K562 (cell line): ENCODE results near the gene USP19. TPM values are rescaled to one million over a fixed set of nuclear protein-coding genes. Genes with fewer than 3 reads are reported as not detected.

Experiments
- ATF4 ChIP-seq: fragments of 450-650 bp; formaldehyde crosslinking; IDR thresholded peaks from 2 replicates; pipeline ENCODE4 v1.4.0; 2022; ENCODE audit warnings: mild to moderate bottlenecking, moderate library complexity
- BRD9 ChIP-seq: fragments of 450-650 bp; IDR thresholded peaks from 2 replicates; pipeline ENCODE4 v1.6.1; 2018; ENCODE audit warnings: low read depth; ENCODE audit not compliant: partially characterized antibody
- CBFA2T3 ChIP-seq: fragments of 450-650 bp; IDR thresholded peaks from 2 replicates; pipeline ENCODE4 v1.6.1; 2017
- CREB5 ChIP-seq: fragments of 250-450 bp; sonication (Bioruptor Pico); IDR thresholded peaks from 2 replicates; pipeline ENCODE4 v1.5.0; 2020; ENCODE audit warnings: mild to moderate bottlenecking
- CREM ChIP-seq: IDR thresholded peaks from 2 replicates; pipeline ENCODE4 v1.6.1; 2014; ENCODE audit warnings: antibody characterized with exemption, low read depth
- EP400 ChIP-seq: fragments of 450-650 bp; IDR thresholded peaks from 2 replicates; pipeline ENCODE4 v1.6.1; 2017; ENCODE audit warnings: antibody characterized with exemption, mild to moderate bottlenecking, moderate library complexity
- HOMEZ ChIP-seq: fragments of 250-450 bp; sonication (Bioruptor Pico); IDR thresholded peaks from 2 replicates; pipeline ENCODE4 v1.4.0; 2020; ENCODE audit warnings: mild to moderate bottlenecking, moderate library complexity
- NCOA4 ChIP-seq: fragments of 450-650 bp; IDR thresholded peaks from 2 replicates; pipeline ENCODE4 v1.6.1; 2018; ENCODE audit warnings: mild to moderate bottlenecking; ENCODE audit not compliant: partially characterized antibody
- PML ChIP-seq: IDR thresholded peaks from 2 replicates; pipeline ENCODE4 v1.6.1; 2012; ENCODE audit warnings: low read length, inconsistent platforms
- POLR2G ChIP-seq: fragments of 200-400 bp; formaldehyde crosslinking; IDR thresholded peaks from 2 replicates; pipeline ENCODE4 v1.6.1; 2017; ENCODE audit warnings: low read depth, mild to moderate bottlenecking, antibody characterized with exemption, low read length, moderate library complexity
- POLR2H ChIP-seq: IDR thresholded peaks from 2 replicates; pipeline ENCODE4 v1.6.1; 2016; ENCODE audit warnings: missing genetic modification characterization, low read depth, mild to moderate bottlenecking, control low read depth, missing compliant biosample characterization, moderate library complexity
- RAD21 ChIP-seq, 2 experiments: fragments of 250-450 bp in 1 of 2; fragments of 450-650 bp in 1 of 2; sonication (Bioruptor Pico) in 1 of 2; formaldehyde crosslinking in 1 of 2; IDR thresholded peaks in 1 of 2; conservative IDR thresholded peaks in 1 of 2; 2 replicates each; pipeline versions ENCODE4 v1.4.0 to v1.8.0; 2020 to 2022; ENCODE audit warnings: mild to moderate bottlenecking in 2 of 2, moderate library complexity in 1 of 2
- SIN3A ChIP-seq, 2 experiments: fragments of 150-350 bp in 1 of 2; IDR thresholded peaks; 2 replicates each; pipeline ENCODE4 v1.6.1; 2011 to 2016; ENCODE audit warnings: borderline replicate concordance in 2 of 2, low read depth in 2 of 2, low read length in 2 of 2, mild to moderate bottlenecking in 2 of 2, moderate library complexity in 2 of 2; ENCODE audit not compliant: control insufficient read depth in 1 of 2
- SOX6 ChIP-seq: fragments of 450-650 bp; IDR thresholded peaks from 2 replicates; pipeline ENCODE4 v1.6.1; 2014; ENCODE audit warnings: mild to moderate bottlenecking
- SUPT5H ChIP-seq: fragments of 450-650 bp; IDR thresholded peaks from 2 replicates; pipeline ENCODE4 v1.6.1; 2016
- TCF7L2 ChIP-seq: fragments of 150-350 bp; IDR thresholded peaks from 2 replicates; pipeline ENCODE4 v1.6.1; 2016; ENCODE audit warnings: low read depth, mild to moderate bottlenecking, low read length, moderate library complexity
- TEAD1 ChIP-seq, 2 experiments: fragments of 450-650 bp in 1 of 2; sonication (generic) in 1 of 2; formaldehyde crosslinking; IDR thresholded peaks; 2 replicates each; pipeline versions ENCODE4 v1.4.0 to v1.8.0; 2020 to 2022; ENCODE audit warnings: mild to moderate bottlenecking in 2 of 2, missing genetic modification reagents in 1 of 2
- ZBTB43 ChIP-seq: sonication (generic); formaldehyde crosslinking; IDR thresholded peaks from 2 replicates; pipeline ENCODE4 v1.8.0; 2023; ENCODE audit warnings: mild to moderate bottlenecking, missing genetic modification reagents
- ZBTB5 ChIP-seq: fragments of 450-650 bp; IDR thresholded peaks from 2 replicates; pipeline ENCODE4 v1.6.1; 2017; ENCODE audit warnings: antibody characterized with exemption
- ZNF431 ChIP-seq: sonication (generic); formaldehyde crosslinking; IDR thresholded peaks from 2 replicates; pipeline ENCODE4 v1.8.0; 2022; ENCODE audit warnings: mild to moderate bottlenecking, missing genetic modification reagents
- polyA plus RNA-seq, 8 experiments: library from polyadenylated mRNA; depleted of rRNA in 4 of 8; stranded (reverse) in 5 of 8; unstranded in 3 of 8; fragments of >200 nt; fragmentation: Nextera tagmentation in 2 of 8; fragmentation: Illumina TruSeq in 1 of 8; extraction: Ambion mirVana in 2 of 8; extraction: Trizol in 1 of 8; gene quantifications; 2 replicates each; pipeline versions ENCODE4 v1.2.1 to v1.2.3, GENCODE V29; 2011 to 2014; ENCODE audit warnings: inconsistent platforms in 1 of 8, missing spikeins in 1 of 8
- total RNA-seq, 7 experiments: library from RNA; depleted of rRNA in 6 of 7; stranded (reverse); fragments of >200 nt in 6 of 7; fragmentation: Illumina TruSeq in 2 of 7; extraction: Trizol in 2 of 7; gene quantifications; 2 replicates each; pipeline versions ENCODE4 v1.2.1 to v1.2.3, GENCODE V29; 2011 to 2021; ENCODE audit warnings: low replicate concordance in 1 of 7

The USP19 gene
- total and polyA plus RNA-seq, 9 of the 15 experiments (the other 6 are each of a cell fraction or from before 2014, with no cell fraction given), result 0.24 to 65.9 (median 36.9) TPM

GRCh38 chr3:49093853-49094767 is 26.5 kb downstream of the USP19 start, which contains the start of gene QRICH1 (continued):
- TF ChIP-seq ZNF431 (CRISPR knock-in tag) (0 out of 2 replicates have a peak, but pooled peaks have one; percentile 17), HOMEZ (CRISPR knock-in tag) (no peak), CREM (0 out of 2 replicates have a peak, but pooled peaks have one; percentile 5), EP400 (peak; percentile 55), CREB5 (CRISPR knock-in tag) (no peak), SIN3A (IDR thresholded peaks at IDR 0.05; ENCODE audit: borderline replicate concordance in 2 of 2, control insufficient read depth in 1 of 2, low read depth in 2 of 2, low read length in 2 of 2) (peak; percentile 49 to 80; a peak in 2 of 4 replicates), ZBTB43 (CRISPR knock-in tag) (no peak), ZBTB5 (no peak), TCF7L2 (no peak), ATF4 (no peak), TEAD1 (CRISPR knock-in tag; IDR thresholded peaks at IDR 0.05) (0 out of 4 replicates have a peak, but pooled peaks of 1 of the 2 experiments have one; percentile 47), PML (0 out of 2 replicates have a peak, but pooled peaks have one; percentile 27), POLR2H (peak; percentile 82), SUPT5H (peak; percentile 71), CBFA2T3 (no peak), BRD9 (peak; percentile 36), SOX6 (peak; percentile 27; the same call in 1 of the 2 replicates), RAD21 (CRISPR knock-in tag; conservative IDR thresholded peaks at IDR 0.05 in 1 of 2, IDR thresholded peaks at IDR 0.05 in 1 of 2) (peak; percentile 10 to 51; a peak in 2 of 4 replicates), POLR2G (peak; percentile 95), NCOA4 (no peak)
